Body of pancreas (tissue), 4 donors: Measurements from ENCODE around the gene MAST4.

Experiments
- CTCF ChIP-seq, 7 experiments: fragments of 450-650 bp in 4 of 7; fragments of 200-600 bp in 3 of 7; sonication (generic) in 3 of 7; IDR thresholded peaks; one replicate each; pipeline ENCODE4 v1.5.1; 2016 to 2019; ENCODE audit warnings: antibody characterized with exemption in 7 of 7
- POLR2A ChIP-seq, 3 donors: fragments of 450-650 bp; IDR thresholded peaks; one replicate each; pipeline ENCODE4 v1.6.1; 2016; ENCODE audit warnings: antibody characterized with exemption in 3 of 3, mild to moderate bottlenecking in 2 of 3

GRCh38 chr5:67209141-67209771, 613.1 kb downstream of the MAST4 start:
- TF ChIP-seq POLR2A (IDR thresholded peaks at IDR 0.05) (no peak), CTCF (IDR thresholded peaks at IDR 0.05) (peak; percentile 55 to 91 (median 89))
